ENCODE results near the gene PHYKPL. TPM values are rescaled to one million over a fixed set of nuclear protein-coding genes. Genes with fewer than 3 reads are reported as not detected.

Gene PHYKPL
- polyA plus RNA-seq, 1 donor (not counting 4 experiments of a cell fraction or from before 2014, with no cell fraction given), result 38.8 TPM

DNA sequence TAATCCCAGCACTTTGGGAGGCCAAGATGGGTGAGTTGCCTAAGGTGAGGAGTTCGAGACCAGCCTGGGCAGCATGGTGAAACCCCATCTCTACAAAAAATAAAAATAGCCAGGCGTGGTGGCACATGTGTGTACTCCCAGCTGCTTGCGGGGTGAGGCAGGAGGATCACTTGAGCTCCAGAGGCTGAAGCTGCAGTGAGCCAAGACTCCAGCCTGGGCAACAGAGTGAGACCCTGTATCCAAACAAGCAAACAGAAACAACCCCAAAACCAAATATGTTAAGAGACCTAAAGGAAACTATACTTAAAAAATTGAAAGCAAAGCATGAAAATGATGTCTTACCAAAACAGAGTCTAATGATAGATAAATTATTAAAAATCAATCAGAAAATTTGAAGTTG is 15.8 kb downstream of the PHYKPL start:
- H3K4me3 ChIP-seq (ENCODE audit: control insufficient read depth in 2 of 3, extremely low read depth in 1 of 3, insufficient read depth in 2 of 3, low read depth in 1 of 3, low read length in 3 of 3), result no peak overlapping the region
- no peaks in the 10 kb centered on the region for H3K27me3 ChIP-seq (ENCODE audit: control insufficient read depth, extremely low read depth, insufficient read depth, low read length)
- no peak overlapping the region for H3K9ac ChIP-seq (ENCODE audit: control insufficient read depth, extremely low read depth, insufficient read depth, low read length)
- H3K9me1 ChIP-seq (ENCODE audit: control insufficient read depth, extremely low read depth, insufficient read depth, low read length), result peaks cover 4% of the 10 kb centered on the region
- H3K9me3 ChIP-seq (ENCODE audit: control insufficient read depth, low read depth, low read length), result no peaks in the 10 kb centered on the region
- H3K4me2 ChIP-seq (ENCODE audit: control insufficient read depth, extremely low read depth, insufficient read depth, low read depth, low read length), result no peak overlapping the region
- no peaks in the 10 kb centered on the region for H3K4me1 ChIP-seq (ENCODE audit: control insufficient read depth, extremely low read depth, insufficient read depth, low read length)
- H3K27ac ChIP-seq (ENCODE audit: control insufficient read depth, insufficient read depth, low read length), result no peak overlapping the region
- peaks cover 15% of the 10 kb centered on the region for H4K20me1 ChIP-seq (ENCODE audit: control insufficient read depth, extremely low read depth, insufficient read depth, low read length)
- H3K79me2 ChIP-seq (ENCODE audit: control insufficient read depth, insufficient read depth, low read length), result no peaks in the 10 kb centered on the region
- dilution Hi-C loops (cut with MboI; ENCODE audit: extremely low pct_ligation_motif_present, low sequenced_read_pairs), result no loop called here
- FAIRE-seq, result no peak
- TF ChIP-seq, protein P1, sequence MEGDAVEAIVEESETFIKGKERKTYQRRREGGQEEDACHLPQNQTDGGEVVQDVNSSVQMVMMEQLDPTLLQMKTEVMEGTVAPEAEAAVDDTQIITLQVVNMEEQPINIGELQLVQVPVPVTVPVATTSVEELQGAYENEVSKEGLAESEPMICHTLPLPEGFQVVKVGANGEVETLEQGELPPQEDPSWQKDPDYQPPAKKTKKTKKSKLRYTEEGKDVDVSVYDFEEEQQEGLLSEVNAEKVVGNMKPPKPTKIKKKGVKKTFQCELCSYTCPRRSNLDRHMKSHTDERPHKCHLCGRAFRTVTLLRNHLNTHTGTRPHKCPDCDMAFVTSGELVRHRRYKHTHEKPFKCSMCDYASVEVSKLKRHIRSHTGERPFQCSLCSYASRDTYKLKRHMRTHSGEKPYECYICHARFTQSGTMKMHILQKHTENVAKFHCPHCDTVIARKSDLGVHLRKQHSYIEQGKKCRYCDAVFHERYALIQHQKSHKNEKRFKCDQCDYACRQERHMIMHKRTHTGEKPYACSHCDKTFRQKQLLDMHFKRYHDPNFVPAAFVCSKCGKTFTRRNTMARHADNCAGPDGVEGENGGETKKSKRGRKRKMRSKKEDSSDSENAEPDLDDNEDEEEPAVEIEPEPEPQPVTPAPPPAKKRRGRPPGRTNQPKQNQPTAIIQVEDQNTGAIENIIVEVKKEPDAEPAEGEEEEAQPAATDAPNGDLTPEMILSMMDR (optimal IDR thresholded peaks at IDR 0.05 in 1 of 3, IDR thresholded peaks at IDR 0.05 in 1 of 3, conservative IDR thresholded peaks at IDR 0.05 in 1 of 3; ENCODE audit: extremely low read depth in 1 of 3, insufficient read depth in 2 of 3, low read length in 3 of 3), result no peak
- no peak for TF ChIP-seq EZH2 (IDR thresholded peaks at IDR 0.05; ENCODE audit: low read length)
- no peak overlapping the region for H2AFZ ChIP-seq (ENCODE audit: control insufficient read depth, low read length)
- no peak for DNase-seq (ENCODE audit: low read depth, low spot score)
- peaks cover 31 to 36% of the 10 kb centered on the region in 2 experiments for H3K36me3 ChIP-seq (ENCODE audit: control insufficient read depth in 2 of 2, extremely low read depth in 1 of 2, insufficient read depth in 2 of 2, low read length in 2 of 2)

DNA sequence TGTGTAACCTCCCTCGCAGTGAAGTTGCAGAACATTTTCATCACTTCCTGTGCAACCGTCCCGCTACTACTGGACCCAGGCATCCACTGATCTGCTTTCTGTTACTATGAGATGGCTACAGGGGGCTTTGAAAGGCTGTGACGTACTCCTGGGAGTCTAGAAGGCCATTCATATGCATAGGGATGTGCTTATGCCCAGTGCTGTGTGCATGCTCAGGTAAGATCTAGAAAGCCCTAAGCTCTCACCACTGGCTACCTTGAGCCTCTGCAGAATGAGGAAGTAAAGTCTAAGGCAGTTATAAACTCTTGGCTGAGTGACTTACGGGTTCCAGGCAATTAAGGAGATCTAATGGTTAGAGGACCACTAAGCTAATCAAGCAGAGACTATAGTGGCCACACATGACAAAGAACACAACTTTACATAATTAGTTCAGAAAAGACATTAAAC is 16.5 kb downstream of the PHYKPL start:
- Histone ChIP-seq H3K27ac (ENCODE audit: control insufficient read depth, insufficient read depth, low read length) (no peak overlapping the region), H3K79me2 (ENCODE audit: control insufficient read depth, insufficient read depth, low read length) (no peaks in the 10 kb centered on the region), H3K36me3 (ENCODE audit: control insufficient read depth in 2 of 2, extremely low read depth in 1 of 2, insufficient read depth in 2 of 2, low read length in 2 of 2) (peaks cover 32 to 38% of the 10 kb centered on the region in 2 experiments), H3K4me1 (ENCODE audit: control insufficient read depth, extremely low read depth, insufficient read depth, low read length) (no peaks in the 10 kb centered on the region), H3K4me2 (ENCODE audit: control insufficient read depth, extremely low read depth, insufficient read depth, low read depth, low read length) (no peak overlapping the region), H3K9me1 (ENCODE audit: control insufficient read depth, extremely low read depth, insufficient read depth, low read length) (peaks cover 4% of the 10 kb centered on the region), H4K20me1 (ENCODE audit: control insufficient read depth, extremely low read depth, insufficient read depth, low read length) (peaks cover 19% of the 10 kb centered on the region), H3K9me3 (ENCODE audit: control insufficient read depth, low read depth, low read length) (no peaks in the 10 kb centered on the region), H3K9ac (ENCODE audit: control insufficient read depth, extremely low read depth, insufficient read depth, low read length) (no peak overlapping the region), H2AFZ (ENCODE audit: control insufficient read depth, low read length) (no peak overlapping the region), H3K4me3 (ENCODE audit: control insufficient read depth in 2 of 3, extremely low read depth in 1 of 3, insufficient read depth in 2 of 3, low read depth in 1 of 3, low read length in 3 of 3) (no peak overlapping the region), H3K27me3 (ENCODE audit: control insufficient read depth, extremely low read depth, insufficient read depth, low read length) (no peaks in the 10 kb centered on the region)
- FAIRE-seq (no peak), DNase-seq (ENCODE audit: low read depth, low spot score) (no peak)
- dilution Hi-C loops (cut with MboI; ENCODE audit: extremely low pct_ligation_motif_present, low sequenced_read_pairs), result no loop called here
- TF ChIP-seq EZH2 (IDR thresholded peaks at IDR 0.05; ENCODE audit: low read length), result no peak
- TF ChIP-seq, protein P1 (optimal IDR thresholded peaks at IDR 0.05 in 1 of 3, IDR thresholded peaks at IDR 0.05 in 1 of 3, conservative IDR thresholded peaks at IDR 0.05 in 1 of 3; ENCODE audit: extremely low read depth in 1 of 3, insufficient read depth in 2 of 3, low read length in 3 of 3), result no peak
